GM18907 (cell line): ENCODE results near the gene FBXO42.
"Not testable (repeated sequence)": the region's sequence is repeated elsewhere in the genome, so short reads cannot be mapped to it uniquely, and the experiment has no call there.

Experiments used
- ATAC-seq: cut with Tn5 transposase; IDR thresholded peaks from one replicate; pipeline ENCODE4 v1.9.1; 2021; ENCODE audit warnings: mild to moderate bottlenecking, moderate library complexity; ENCODE audit not compliant: unreplicated experiment

FBXO42 gene

GRCh38 chr1:16266411-16267118 is 85.7 kb downstream of the FBXO42 start:
- no peak for ATAC-seq

- no peak for ATAC-seq
These were observed 90.2 kb downstream of the FBXO42 start for GRCh38 chr1:16262067-16262466.

DNA sequence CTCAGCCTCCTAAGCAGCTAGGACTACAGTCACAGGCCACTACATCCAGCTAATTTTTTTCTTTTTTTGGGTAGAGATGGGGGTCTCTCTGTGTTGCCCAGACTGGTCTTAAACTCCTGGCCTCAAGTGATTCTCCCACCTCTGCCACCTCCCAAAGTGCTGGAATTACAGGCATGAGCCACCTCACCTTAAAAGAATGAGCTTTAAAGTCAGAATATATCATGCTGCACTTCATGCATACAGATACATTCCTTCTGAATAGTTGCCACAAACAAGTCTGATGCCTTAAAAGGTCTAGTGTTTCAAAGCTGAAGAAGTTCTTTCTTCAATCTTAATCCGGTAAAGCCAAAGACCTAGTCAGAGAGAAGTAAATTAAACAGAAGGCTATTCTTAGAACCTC is 91.5 kb downstream of the FBXO42 start:
- ATAC-seq: no peak

DNA sequence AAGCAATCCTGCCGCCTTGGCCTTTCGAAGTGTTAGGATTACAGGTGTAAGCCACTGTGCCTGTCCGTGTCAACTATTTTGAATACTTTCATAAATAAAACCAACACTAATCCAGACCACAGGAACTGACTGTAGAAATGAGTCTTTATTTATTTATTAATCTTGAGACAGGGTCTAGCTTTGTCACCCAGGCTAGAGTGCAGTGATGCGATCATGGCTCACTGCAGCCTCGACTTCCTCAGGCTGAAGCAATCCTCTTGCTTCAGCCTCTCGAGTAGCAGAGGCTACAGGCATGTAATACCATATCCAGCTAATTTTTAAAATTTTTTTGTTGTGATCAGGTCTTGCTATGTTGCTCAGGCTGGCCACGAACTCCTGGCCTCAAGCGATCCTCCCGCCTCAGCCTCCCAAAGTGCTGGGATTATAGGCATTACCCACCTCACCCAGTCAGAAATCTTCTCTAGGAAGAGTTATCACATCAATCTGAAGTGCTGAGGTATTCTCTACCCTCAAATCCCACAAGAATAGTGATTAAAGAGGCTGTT is 93.6 kb downstream of the FBXO42 start:
- no peak for ATAC-seq

GRCh38 chr1:16257968-16258367 is 94.3 kb downstream of the FBXO42 start:
- no peak for ATAC-seq

DNA sequence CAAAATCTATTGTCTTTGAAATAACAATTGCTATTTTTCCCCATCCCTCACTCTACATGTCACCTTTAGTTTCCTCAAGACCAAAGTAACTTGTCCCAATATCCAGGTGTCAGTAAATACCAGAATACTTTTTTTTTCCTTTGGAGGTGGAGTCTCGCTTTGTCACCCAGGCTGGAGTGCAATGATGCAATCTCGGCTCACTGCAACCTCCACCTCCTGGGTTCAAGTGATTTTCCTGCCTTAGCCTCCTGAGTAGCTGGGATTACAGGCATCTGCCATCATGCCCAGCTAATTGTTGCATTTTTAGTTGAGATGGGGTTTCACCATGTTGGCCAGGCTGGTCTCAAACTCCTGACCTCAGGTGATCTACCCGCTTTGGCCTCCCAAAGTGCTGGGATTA is 94.7 kb downstream of the FBXO42 start:
- ATAC-seq: not testable (repeated sequence)

DNA sequence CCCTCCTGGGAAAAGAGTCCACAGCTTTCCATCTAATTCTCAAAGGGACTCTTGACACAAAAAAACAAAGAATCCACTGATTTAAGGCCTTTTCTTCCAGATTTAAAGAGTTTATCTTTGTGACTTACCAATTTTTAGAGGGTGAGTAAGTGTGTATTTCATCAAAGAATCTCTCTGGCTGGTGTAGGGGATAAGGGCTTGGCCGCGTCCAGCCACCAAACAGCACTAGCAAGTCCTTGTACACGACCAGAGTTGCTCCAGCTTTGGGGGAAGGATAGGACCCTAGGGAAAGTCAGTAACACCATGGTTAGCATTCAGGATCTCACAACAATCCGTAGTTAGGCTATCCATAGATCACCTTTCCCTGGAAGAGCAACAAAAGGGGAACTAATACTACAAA is 95.8 kb downstream of the FBXO42 start:
- no peak for ATAC-seq

DNA sequence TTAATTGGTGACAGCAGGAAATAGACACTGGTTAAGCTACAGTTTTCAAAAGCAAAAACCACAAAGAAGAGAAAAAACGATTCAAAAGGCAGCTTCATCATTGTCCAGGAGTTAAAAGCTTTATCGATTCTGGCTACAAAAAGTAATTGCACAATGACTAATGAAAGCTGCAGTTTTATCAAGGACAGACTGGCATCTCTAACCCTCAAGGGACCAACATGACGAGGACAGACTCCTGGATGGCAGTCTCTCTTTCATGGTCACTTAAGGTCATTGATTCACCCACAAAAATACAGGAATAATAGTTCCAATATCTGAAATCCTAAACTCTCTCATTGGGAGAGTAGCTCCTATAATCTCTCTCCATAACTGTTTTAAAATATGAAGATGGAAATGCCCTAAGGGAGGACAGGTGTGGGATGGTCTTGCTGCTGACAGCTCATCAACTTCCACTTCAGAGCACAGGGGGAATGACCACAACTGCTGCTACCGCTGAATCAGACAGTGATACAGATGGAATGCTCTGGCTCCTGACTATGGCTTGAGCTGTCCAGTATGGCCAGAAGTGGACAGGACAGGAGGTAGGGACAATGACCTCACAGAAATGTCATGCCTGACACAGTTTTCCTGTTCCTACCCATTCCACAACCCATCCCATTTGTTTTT is 97.9 kb downstream of the FBXO42 start:
- no peak for ATAC-seq

GRCh38 chr1:16253332-16253922 is 98.9 kb downstream of the FBXO42 start:
- no peak for ATAC-seq

GRCh38 chr1:16252912-16253311 is 99.4 kb downstream of the FBXO42 start:
- ATAC-seq: no peak

DNA sequence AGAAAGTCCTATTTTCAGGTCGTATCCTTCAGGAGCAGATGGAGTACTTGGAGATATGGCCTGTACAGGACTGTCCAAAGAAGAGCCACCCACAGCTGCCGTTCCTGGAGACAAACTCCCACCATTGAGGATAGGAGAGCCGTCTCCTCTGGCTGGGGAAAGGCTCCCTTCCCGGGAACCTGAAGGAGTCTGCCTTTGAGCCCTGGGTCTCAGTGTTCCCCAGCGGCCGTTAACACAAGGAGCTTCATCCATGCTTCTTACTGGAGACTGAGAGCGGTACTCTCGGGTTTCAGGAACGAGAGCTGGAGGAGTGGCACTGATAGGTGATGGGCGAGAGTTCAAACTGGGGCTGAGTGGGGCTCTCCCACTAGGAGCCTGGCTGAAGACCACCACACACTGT is 100.9 kb downstream of the FBXO42 start:
- no peak for ATAC-seq

- ATAC-seq: no peak
These were observed 101.6 kb downstream of the FBXO42 start for GRCh38 chr1:16250524-16251251.

DNA sequence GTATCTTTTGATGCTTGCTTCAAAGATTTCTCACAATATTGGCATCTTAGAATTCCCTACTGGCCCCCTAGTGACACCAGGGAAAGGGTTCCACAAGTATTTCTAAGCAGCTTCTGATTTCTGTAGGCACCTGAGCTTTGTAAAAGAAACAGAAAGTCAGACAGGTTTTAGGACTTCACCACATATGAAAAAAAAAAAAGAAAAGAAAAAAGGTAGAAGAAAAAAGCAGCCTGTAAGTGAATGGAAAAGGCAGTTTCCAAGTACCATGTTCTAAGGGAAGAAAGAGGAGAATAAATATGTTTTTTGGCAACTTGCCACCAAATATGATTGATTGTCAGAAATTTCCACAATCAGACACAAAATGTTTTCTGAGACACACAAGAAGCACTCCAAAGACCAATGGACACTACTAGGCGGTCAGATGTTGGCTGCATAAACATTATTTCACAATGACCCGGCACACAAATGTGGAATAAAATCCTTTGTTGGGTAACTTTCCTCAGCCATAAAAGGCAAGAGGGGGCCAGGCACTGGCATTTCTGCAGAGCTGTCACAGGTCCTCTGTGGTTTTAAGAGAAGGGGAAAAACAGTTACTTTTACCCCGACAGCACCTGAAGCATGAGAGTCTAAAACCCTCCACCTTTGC is 102.6 kb downstream of the FBXO42 start:
- no peak for ATAC-seq

DNA sequence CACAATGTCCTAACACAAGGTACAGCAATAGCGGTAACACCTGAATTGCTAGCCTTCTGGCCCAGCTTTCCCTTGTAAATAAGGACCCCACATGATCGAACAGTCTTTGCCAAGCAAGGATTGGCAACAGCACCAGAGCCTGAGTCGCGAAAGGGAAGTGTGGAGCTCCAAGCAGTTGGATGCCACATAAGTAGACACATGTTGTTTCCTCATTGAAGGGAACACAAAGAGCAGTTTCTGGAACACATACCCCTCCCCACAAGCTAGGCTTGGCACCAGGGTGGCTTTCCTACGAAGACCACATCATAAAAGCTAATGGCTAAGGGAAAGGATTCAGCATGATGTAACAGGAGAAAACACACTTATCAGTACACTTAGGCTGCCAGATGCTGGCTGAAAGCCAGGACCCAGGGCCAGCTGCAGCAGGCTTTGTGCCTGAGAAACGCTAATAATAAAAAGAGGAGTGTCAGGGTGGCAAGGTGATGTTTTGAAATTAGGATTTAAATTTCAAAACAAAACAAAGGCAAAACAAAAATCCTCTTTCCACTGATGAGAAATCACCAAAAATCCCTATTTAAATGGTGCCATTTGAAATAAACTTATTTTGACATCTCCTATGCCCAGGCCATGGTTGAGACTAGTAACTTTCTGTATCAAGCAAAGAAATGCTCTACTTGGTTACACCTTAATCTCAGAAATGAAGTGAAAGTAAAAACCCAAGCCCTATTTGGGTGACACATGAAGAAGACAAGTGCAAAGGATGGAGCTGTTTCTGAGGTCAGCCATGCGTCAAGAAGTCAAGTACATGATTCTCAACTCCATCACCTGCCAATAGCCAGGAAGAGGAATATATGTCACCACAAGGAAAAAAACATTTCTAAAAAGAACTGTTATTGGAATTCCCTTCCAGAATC is 103.4 kb downstream of the FBXO42 start:
- ATAC-seq: no peak

DNA sequence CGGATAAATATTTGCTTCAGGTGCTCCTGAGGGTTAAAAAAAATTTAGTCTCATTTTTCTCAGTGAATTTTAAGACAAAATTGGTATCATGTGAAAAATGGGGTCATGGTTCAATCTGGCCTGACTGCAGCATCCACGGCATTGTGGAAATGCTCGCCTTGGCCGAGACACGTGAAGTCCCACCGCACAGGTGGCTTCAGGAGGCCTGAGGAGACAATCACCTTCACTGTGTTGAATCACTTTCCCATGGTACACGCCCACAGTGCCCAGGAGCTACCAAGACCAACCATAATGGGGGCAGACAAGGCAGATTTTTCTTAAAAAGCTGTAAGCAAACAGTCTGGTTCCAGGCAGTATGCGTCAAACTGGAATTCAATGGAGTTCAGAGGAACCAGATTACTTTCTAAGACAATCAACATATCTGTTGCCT is 104.3 kb downstream of the FBXO42 start:
- no peak for ATAC-seq

DNA sequence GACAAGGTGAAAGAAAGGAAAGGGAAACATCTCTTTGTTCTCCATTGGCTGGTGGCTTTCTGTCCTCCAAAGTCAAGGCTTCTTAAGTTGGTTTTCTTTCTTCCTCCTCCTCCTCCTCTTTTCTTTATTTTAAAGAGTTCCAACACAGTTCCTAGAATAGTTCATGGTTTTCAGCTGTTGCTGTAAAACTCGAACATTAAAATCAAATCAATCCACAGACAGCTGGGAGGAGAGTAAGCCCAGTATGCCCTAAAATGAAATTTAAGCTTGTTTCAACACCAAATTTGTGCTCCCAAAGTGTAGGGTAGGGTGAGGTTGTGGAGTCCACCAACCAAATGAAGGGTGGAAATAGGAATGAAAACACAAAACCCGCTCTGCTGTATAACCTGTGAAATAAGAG is 104.8 kb downstream of the FBXO42 start:
- no peak for ATAC-seq

GRCh38 chr1:16246961-16247360 is 105.3 kb downstream of the FBXO42 start:
- no peak for ATAC-seq

DNA sequence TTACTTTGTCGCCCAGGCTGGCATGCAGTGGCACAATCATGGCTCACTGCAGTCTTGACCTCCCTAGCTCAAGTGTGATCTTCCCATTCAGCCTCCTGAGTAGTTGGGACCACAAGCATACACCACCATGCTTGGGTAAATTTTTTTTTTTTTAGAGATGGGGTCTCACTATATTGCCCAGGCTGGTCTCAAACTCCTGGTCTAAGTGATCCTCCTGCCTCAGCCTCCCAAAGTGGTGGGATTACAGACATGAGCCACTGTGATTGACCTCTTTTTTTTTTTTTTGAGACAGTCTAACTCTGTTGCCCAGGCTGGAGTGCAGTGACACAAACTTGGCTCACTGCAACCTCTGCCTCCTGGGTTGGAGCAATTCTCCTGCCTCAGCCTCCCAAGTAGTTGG is 106.0 kb downstream of the FBXO42 start:
- ATAC-seq: not testable (repeated sequence)

DNA sequence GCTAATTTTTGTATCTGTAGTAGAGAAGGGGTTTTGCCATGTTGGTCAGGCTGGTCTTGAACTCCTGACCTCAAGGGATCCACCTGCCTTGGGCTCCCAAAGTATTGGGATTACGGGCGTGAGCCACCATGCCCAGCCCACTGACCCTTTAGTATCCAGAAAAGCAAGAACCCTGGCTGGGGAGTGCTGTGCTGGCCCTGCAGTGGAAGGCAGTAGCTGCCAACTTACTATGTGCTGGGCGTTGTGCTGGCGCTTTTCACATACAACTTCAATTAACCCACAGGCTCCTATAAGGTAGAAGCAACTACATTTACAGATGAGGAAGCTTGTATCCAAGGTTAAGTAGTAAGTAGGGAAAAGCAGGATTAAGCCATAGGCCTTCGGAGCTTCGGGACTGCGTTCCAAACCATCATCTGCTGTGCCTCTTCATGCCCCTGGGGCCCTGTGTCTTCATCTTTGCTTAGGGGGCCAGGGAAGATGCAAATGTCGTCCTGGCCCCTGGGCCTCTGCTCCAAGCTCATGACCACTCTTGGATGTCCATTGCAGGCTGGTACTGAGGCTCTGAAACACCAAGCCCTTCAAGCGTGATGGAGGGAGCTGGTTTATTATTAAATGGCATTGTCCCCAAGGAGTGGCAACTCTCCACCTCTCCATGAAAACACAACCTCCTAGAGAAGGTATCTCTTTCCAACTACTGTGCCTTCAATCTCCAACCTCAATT is 106.6 kb downstream of the FBXO42 start:
- no peak for ATAC-seq
